Measurements from ENCODE around the gene PLD4. TPM values are rescaled to one million over a fixed set of nuclear protein-coding genes. Genes with fewer than 3 reads are reported as not detected.
A peak's percentile ranks its signal among the peaks of the same experiment; 100 is the strongest.
"Not testable (repeated sequence)": the region's sequence is repeated elsewhere in the genome, so short reads cannot be mapped to it uniquely, and the experiment has no call there.

Gene PLD4
- total RNA-seq, 1 donor, result 0.09 TPM

GRCh38 chr14:104903990-104904389 lies 20.7 kb upstream of the PLD4 start:
- no peak overlapping the region for H3K4me3 ChIP-seq (ENCODE audit: low read depth, low read length)
- TF ChIP-seq CTCF (IDR thresholded peaks at IDR 0.05; ENCODE audit: insufficient read depth, low read length), result no peak
- DNase-seq (ENCODE audit: low read depth), result no peak

- not testable (repeated sequence) for DNase-seq (ENCODE audit: low read depth); H3K4me3 ChIP-seq (ENCODE audit: low read depth, low read length)
These were observed 19.8 kb upstream of the PLD4 start for GRCh38 chr14:104904650-104905578.

- not testable (repeated sequence) for DNase-seq (ENCODE audit: low read depth)
These were observed 19.1 kb upstream of the PLD4 start for GRCh38 chr14:104905579-104905933.

GRCh38 chr14:104908303-104908702 lies 16.4 kb upstream of the PLD4 start:
- DNase-seq (ENCODE audit: low read depth), result no peak
- no peak for TF ChIP-seq CTCF (IDR thresholded peaks at IDR 0.05; ENCODE audit: insufficient read depth, low read length)
- no peak overlapping the region for H3K4me3 ChIP-seq (ENCODE audit: low read depth, low read length)

More at GRCh38 chr14:104905579-104905933, 19.1 kb upstream of the PLD4 start:
- H3K4me3 ChIP-seq (ENCODE audit: low read depth, low read length), result not testable (repeated sequence)

- DNase-seq (ENCODE audit: low read depth), result no peak
- H3K4me3 ChIP-seq (ENCODE audit: low read depth, low read length), result no peak overlapping the region
- no peak for TF ChIP-seq CTCF (IDR thresholded peaks at IDR 0.05; ENCODE audit: insufficient read depth, low read length)
These were observed 12.6 kb upstream of the PLD4 start for GRCh38 chr14:104912053-104912452.

- DNase-seq (ENCODE audit: low read depth), result no peak
- H3K4me3 ChIP-seq (ENCODE audit: low read depth, low read length), result no peak overlapping the region
- no peak for TF ChIP-seq CTCF (IDR thresholded peaks at IDR 0.05; ENCODE audit: insufficient read depth, low read length)
These were observed 11.2 kb upstream of the PLD4 start for GRCh38 chr14:104913435-104913834.

- TF ChIP-seq CTCF (IDR thresholded peaks at IDR 0.05; ENCODE audit: insufficient read depth, low read length), result no peak
- no peak for DNase-seq (ENCODE audit: low read depth)
- H3K4me3 ChIP-seq (ENCODE audit: low read depth, low read length), result no peak overlapping the region
These were observed 7.6 kb upstream of the PLD4 start for GRCh38 chr14:104917116-104917515.

GRCh38 chr14:104917993-104918392 lies 6.7 kb upstream of the PLD4 start:
- peak; percentile 13 for DNase-seq (ENCODE audit: low read depth)

GRCh38 chr14:104919152-104919992 lies 5.3 kb upstream of the PLD4 start:
- H3K4me3 ChIP-seq (ENCODE audit: low read depth, low read length); DNase-seq (ENCODE audit: low read depth): not testable (repeated sequence)

More at GRCh38 chr14:104917993-104918392, 6.7 kb upstream of the PLD4 start:
- TF ChIP-seq CTCF (IDR thresholded peaks at IDR 0.05; ENCODE audit: insufficient read depth, low read length), result no peak
- no peak overlapping the region for H3K4me3 ChIP-seq (ENCODE audit: low read depth, low read length)

All from fibroblast of the aortic adventitia (primary cell).